Measurements from ENCODE around the gene MAVS.
A peak's percentile ranks its signal among the peaks of the same experiment; 100 is the strongest.
"Not testable (repeated sequence)": the region's sequence is repeated elsewhere in the genome, so short reads cannot be mapped to it uniquely, and the experiment has no call there.

MAVS gene

GRCh38 chr20:3857405-3857804 lies 10.8 kb downstream of the MAVS start:
- no peak for DNase-seq

- no peak for DNase-seq
Measured at GRCh38 chr20:3858689-3859088, 12.1 kb downstream of the MAVS start.

GRCh38 chr20:3861191-3861590 lies 14.6 kb downstream of the MAVS start:
- DNase-seq, result no peak

DNA sequence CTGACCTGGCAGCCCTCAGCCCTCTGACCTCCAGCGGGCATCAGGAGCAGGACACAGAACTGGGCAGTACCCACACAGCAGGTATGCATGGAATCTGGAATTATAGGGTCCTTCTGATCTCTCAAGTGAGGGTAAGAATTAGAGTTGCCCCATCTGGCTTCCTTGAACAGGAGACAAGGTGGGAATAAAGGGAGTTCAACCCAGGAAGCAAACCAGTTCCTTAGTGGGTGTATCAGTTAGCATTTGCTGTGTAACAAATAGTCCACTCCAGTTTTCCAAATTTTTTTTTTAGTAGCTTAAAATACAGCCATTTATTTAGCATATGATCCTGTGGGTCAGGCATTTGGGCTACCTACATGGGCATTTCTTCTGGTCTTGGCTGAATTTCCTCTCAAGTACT lies 15.7 kb downstream of the MAVS start:
- no peak for DNase-seq

DNA sequence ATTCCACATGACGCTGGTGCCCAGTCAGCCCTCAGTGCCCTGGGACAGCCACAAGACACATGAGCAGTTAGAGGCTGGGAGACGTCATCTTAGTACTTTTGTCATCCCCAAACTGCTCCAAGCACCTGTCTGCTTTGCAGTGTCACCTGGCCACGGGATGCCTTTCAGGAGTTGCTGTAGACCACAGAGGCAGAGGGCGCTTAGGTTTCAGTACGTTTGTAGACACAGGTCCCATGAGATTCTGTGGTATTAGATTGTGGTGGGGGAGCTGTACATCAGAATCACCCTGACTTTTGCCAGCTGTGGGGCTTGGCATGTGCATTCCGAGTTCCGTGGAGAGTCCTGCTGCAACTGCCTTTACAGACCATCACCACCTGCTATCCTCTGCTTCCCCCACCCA lies 16.7 kb downstream of the MAVS start:
- no peak for DNase-seq

DNA sequence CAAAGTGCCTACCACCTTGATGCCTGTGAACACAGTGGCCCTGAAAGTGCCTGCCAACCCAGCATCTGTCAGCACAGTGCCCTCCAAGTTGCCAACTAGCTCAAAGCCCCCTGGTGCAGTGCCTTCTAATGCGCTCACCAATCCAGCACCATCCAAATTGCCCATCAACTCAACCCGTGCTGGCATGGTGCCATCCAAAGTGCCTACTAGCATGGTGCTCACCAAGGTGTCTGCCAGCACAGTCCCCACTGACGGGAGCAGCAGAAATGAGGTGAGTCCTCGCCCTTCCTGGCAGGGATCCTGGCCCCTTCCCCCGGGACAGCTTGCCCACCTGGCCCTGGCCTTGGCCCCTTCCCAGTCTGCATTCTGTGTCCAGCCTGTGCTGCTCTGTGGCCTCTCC lies 17.9 kb downstream of the MAVS start:
- DNase-seq, result no peak

DNA sequence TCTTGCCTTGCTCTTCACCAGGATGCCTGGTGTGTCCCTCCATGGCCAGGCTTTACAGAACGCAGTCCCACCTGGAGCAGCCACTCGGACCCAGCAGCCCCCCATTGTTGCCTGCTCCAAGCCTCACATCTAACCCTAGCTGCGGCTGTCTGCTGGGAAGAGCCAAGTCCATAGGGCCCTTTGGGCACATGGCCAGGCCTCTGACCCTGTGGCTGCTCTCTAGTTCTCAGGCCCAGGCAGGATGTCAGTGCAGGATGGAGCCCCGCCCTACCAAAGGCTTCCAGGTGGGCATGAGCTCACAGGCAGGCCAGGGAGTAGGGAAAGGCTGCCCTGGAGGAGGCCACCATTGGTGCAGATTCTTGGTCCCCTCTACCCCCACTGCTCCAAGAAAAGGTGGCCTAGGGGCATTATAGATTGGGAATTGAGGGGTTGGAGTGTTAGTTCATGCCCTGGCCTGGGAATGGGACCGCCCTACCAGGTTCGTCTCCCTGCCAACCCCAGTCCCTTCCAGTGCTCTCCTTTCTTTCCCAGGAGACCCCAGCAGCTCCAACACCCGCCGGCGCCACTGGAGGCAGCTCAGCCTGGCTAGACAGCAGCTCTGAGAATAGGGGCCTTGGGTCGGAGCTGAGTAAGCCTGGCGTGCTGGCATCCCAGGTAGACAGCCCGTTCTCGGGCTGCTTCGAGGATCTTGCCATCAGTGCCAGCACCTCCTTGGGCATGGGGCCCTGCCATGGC lies 18.7 kb downstream of the MAVS start:
- no peak for DNase-seq

- no peak for DNase-seq
Measured at GRCh38 chr20:3865887-3866407, 19.3 kb downstream of the MAVS start.

DNA sequence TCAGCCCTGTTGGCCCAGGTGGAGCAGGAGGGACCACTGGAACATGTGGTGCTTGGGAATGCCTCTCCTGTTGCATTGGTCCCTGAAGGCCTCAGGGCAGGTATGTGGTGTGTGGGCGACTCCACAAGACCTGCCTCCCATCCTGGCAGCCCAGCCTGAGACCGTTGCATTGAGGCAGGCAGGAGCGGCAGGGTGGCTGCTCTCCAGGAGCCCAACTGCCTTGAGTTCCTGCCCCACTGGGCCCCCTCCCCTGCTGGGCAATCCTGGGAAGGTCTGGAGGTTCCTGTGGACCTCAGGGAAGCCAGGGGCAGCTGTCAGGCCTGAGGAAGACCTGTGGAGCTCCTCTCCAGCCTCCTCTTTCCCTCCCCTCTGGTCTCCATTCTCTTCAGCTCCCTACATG lies 19.8 kb downstream of the MAVS start:
- no peak for DNase-seq

DNA sequence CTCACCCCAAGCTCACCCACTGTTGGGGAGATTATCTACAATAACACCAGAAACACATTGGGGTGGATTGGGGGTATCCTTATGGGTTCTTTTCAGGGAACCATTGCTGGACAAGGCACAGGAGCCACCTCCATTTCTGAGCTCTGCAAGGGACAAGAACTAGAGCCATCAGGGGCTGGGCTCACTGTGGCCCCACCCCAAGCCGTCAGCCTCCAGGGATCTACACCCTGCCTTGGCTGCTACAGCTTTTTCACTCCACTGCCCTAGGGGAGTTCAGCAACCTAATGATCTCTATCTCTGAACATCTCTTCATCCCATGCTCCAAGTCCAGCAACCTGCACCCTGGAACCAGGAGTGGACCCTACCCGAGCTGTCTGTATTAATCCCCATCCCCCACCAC lies 21.2 kb downstream of the MAVS start:
- DNase-seq, result no peak

DNA sequence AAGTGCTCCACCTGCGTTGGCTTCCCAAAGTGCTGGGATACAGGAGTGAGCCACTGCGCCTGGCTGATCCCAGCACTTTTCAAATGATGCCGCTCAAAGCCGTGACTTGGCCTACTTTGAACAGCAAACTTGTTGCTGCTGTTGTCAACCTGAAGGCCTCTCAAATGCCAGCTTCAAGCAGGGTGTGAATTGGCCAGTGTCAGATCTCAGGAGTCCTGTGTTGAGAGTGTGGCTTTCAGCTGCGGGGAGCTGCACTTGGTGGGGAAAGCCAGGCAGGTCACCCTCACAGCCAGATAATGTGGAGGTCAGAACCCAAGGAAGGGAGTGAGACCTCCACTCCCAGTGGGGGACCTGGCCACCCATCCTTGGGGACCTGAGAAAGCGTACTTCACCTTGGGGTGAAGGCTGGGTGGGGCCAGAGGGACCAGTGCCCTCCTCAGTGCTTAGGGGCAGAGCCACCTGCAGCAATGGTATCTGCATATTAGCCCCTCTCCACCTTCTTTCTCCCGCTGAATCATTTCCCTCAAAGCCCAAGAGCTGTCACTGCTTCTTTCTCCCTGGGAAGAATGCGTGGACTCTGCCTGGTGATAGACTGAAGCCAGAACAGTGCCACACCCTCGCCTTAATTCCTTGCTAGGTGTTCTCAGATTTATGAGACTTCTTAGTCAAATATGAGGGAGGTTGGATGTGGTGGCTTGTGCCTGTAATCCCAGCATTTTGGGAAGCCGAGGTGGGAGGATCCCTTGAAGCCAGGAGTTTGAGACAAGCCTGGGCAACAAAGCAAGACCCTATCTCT lies 23.4 kb downstream of the MAVS start:
- no peak for DNase-seq

- DNase-seq, result no peak
Measured at GRCh38 chr20:3871550-3872265, 25.1 kb downstream of the MAVS start.

GRCh38 chr20:3873507-3873906 lies 26.9 kb downstream of the MAVS start:
- DNase-seq, result no peak

DNA sequence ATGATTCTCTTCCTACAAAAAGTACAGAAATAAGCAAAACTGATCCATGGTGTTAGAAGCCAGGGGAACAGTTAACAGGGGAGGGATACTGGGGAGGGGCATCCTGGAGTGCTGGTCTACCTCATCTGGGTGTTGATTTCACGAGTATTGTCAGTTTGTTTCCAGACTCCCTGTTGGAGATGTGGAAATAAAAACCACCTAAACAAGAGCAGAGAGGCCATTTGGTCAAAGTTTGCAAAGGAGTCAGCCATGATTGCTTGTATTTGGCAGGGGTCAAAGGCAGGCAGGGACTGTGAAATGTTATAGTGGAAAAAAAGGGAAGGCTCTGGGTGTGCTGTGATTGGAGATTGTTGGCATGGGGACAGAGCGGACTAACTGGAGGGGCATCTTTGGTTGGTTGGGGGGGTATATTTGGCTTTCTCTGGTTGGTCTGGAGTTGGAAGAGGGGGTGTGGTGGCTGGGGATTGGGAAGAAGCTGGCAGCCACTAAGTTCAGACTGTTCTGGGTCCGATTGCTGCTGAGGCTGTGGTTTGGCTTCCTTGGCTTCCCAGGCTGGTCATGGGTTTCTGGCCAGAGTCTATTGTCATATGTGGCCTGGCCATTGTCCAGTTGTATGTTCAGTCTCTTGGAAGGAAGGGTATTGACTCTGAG lies 27.7 kb downstream of the MAVS start:
- DNase-seq, result no peak

GRCh38 chr20:3875378-3875974 lies 28.8 kb downstream of the MAVS start:
- DNase-seq, result no peak

- no peak for DNase-seq
Measured at GRCh38 chr20:3876000-3876399, 29.4 kb downstream of the MAVS start.

GRCh38 chr20:3876676-3877075 lies 30.0 kb downstream of the MAVS start:
- no peak for DNase-seq

- DNase-seq, result not testable (repeated sequence)
Measured at GRCh38 chr20:3878921-3879274, 32.3 kb downstream of the MAVS start.

- DNase-seq, result no peak
Measured at GRCh38 chr20:3885715-3886114, 39.1 kb downstream of the MAVS start.

DNA sequence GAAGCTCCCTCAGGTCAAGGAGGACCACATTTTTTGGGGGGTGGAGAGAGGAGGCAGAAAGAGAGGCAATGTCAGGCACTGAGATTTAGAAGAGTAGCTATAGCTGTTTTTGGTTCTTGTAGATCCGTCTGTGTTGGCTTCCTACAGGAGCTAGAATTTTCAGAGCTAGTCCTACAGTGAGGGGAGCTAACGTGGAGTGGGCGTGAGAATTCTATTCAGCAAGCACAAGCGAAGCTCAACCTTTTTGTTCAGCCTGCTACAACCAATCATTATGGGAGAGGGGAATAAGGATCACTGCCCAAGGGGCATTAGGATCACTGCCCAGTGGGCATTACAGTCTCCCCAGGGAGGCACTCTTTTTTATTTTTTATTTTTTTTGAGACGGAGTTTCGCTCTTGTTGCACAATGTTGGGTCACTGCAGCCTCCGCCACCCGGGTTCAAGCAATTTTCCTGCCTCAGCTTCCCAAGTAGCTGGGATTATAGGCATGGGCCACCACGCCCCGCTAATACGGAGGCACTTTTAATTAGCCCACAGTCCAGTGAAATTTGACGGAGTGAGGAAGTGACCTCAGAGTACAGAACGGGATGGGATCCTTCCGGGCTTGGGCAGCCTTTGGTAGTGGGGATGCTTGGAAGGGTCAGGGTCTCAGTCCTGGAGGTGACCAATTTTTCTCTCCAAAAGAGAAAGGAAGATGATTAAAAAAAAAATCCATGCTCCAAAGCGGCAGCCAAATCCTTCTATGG lies 41.4 kb downstream of the MAVS start:
- peak; percentile 52 for DNase-seq

GRCh38 chr20:3888622-3889488 lies 42.2 kb downstream of the MAVS start, which contains the start of gene PANK2:
TSS of gene PANK2 (plus strand) at chr20:3889387.
- DNase-seq, result peak; percentile 99

Measured in suppressor macrophage treated with lipopolysaccharide for 4 hours (primary cell).